Measurements from ENCODE around the gene DNM3. TPM values are rescaled to one million over a fixed set of nuclear protein-coding genes. Genes with fewer than 3 reads are reported as not detected.

Gene DNM3
- total RNA-seq, 3 donors from 2014 or later (not counting 1 experiment from before 2014, with no cell fraction given) = 2.5 to 3.3 (median 2.8) TPM

DNA sequence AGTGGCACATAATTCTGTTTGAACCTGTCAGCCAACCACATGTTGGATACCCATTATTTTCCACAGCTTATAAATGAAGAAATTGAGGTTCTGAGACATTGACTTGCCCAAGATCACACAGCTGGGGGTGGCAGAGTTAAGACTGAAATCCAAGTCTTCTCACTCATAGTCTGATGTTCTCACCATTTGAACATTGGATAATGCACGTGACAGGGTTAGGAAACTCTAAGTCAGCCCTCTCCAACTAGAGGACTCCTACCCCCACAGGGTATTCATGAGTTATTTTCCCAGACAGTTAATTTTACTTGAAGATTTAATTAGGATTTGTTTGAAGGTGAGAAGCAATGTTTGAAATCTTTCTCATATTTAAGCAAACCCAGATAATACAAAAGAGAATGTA lies 541.1 kb downstream of the DNM3 start:
- H3K4me3 ChIP-seq (ENCODE audit: low read length) = no peak overlapping the region
- DNase-seq (no peak), ATAC-seq (no peak)
- no peaks in the 10 kb centered on the region for H3K27me3 ChIP-seq (ENCODE audit: control insufficient read depth, insufficient read depth, low read length)
- WGBS (ENCODE audit: insufficient coverage) = 100% methylated on average over 1 of the region's 1 CpG
- Mint-ChIP-seq H3K36me3 (no peaks in the 10 kb centered on the region), H3K9me3 (no peaks in the 10 kb centered on the region), H3K4me1 (peaks cover 22 to 27% of the 10 kb centered on the region in 2 donors), H3K27me3 (ENCODE audit: low read depth in 2 of 2) (no peaks in the 10 kb centered on the region), H3K27ac (peak overlapping the region; percentile 90 to 91), H3K4me3 (no peak overlapping the region)
- intact Hi-C loops (cut with micrococcal nuclease) = loop anchor here (5.0 kb wide), 1 partner anchor 40 kb away; no protein-coding TSS in a partner anchor
- H3K9me3 ChIP-seq (ENCODE audit: control insufficient read depth, insufficient read depth, low read length) = no peaks in the 10 kb centered on the region
- no peaks in the 10 kb centered on the region for H3K36me3 ChIP-seq (ENCODE audit: control insufficient read depth, insufficient read depth, low read length)
- no peaks in the 10 kb centered on the region for H3K4me1 ChIP-seq (ENCODE audit: control insufficient read depth, insufficient read depth, low read length)
- H3K27ac ChIP-seq (ENCODE audit: low read length) = no peak overlapping the region
- TF ChIP-seq, protein P1, sequence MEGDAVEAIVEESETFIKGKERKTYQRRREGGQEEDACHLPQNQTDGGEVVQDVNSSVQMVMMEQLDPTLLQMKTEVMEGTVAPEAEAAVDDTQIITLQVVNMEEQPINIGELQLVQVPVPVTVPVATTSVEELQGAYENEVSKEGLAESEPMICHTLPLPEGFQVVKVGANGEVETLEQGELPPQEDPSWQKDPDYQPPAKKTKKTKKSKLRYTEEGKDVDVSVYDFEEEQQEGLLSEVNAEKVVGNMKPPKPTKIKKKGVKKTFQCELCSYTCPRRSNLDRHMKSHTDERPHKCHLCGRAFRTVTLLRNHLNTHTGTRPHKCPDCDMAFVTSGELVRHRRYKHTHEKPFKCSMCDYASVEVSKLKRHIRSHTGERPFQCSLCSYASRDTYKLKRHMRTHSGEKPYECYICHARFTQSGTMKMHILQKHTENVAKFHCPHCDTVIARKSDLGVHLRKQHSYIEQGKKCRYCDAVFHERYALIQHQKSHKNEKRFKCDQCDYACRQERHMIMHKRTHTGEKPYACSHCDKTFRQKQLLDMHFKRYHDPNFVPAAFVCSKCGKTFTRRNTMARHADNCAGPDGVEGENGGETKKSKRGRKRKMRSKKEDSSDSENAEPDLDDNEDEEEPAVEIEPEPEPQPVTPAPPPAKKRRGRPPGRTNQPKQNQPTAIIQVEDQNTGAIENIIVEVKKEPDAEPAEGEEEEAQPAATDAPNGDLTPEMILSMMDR (IDR thresholded peaks at IDR 0.05) = no peak

DNA sequence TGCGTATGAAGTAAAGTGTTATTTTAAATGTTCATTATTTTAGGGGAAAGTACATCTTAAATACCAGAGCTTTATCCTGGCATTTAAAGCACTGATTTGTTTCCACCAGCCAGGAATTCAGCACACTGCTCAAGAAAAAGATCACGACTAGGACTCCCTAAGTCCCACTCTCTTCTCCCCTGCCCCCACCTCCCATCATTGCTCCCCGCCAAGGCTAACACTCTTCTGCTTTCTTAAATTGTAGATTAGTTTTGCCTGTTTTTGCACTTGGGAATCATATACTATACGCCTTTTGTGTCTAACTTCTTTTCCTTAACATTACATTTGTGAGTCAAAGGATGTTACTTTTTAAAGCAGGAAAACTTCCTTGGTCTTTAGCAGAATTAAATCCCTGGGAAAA lies 541.7 kb downstream of the DNM3 start:
- no peak overlapping the region for H3K4me3 ChIP-seq (ENCODE audit: low read length)
- H3K4me1 ChIP-seq (ENCODE audit: control insufficient read depth, insufficient read depth, low read length) = no peaks in the 10 kb centered on the region
- no peaks in the 10 kb centered on the region for H3K9me3 Mint-ChIP-seq
- H3K27ac Mint-ChIP-seq = peak overlapping the region; percentile 90 to 91
- DNase-seq (no peak), ATAC-seq (no peak)
- no peaks in the 10 kb centered on the region for H3K27me3 Mint-ChIP-seq (ENCODE audit: low read depth in 2 of 2)
- no peaks in the 10 kb centered on the region for H3K36me3 Mint-ChIP-seq
- H3K36me3 ChIP-seq (ENCODE audit: control insufficient read depth, insufficient read depth, low read length) = no peaks in the 10 kb centered on the region
- TF ChIP-seq, protein P1 (IDR thresholded peaks at IDR 0.05) = no peak
- H3K27ac ChIP-seq (ENCODE audit: low read length) = no peak overlapping the region
- 92% methylated on average over 2 of the region's 4 CpGs for WGBS (ENCODE audit: insufficient coverage)
- intact Hi-C loops (cut with micrococcal nuclease) = loop anchor here (5.0 kb wide), 1 partner anchor 41 kb away; no protein-coding TSS in a partner anchor
- peaks cover 22 to 27% of the 10 kb centered on the region in 2 donors for H3K4me1 Mint-ChIP-seq
- no peaks in the 10 kb centered on the region for H3K9me3 ChIP-seq (ENCODE audit: control insufficient read depth, insufficient read depth, low read length)
- H3K27me3 ChIP-seq (ENCODE audit: control insufficient read depth, insufficient read depth, low read length) = no peaks in the 10 kb centered on the region
- H3K4me3 Mint-ChIP-seq = no peak overlapping the region

DNA sequence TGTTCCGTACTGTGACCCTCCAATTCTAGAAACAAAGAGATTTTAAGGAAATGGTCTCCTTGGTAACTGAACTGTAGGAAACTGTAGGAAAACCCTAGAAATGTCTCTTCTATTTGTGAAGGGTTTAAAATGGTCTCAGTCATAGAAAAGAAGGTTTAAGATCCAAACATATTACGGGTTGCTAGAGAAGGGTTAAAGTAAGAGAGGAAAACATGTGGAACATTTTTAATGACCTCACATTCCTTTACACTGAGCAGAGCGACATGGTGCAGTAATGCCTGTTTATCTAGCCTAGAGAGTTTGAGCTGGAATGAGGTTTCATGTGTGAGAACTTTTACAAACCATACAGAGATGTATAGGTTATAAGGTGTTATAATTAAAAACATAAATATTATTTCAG lies 542.2 kb downstream of the DNM3 start:
- peak overlapping the region; percentile 90 to 91 for H3K27ac Mint-ChIP-seq
- intact Hi-C loops (cut with micrococcal nuclease) = loop anchor here (5.0 kb wide), 1 partner anchor 41 kb away; no protein-coding TSS in a partner anchor

More for the DNA sequence above, 542.2 kb downstream of the DNM3 start:
- WGBS (ENCODE audit: insufficient coverage) = 96% methylated on average over 2 of the region's 3 CpGs
- Histone ChIP-seq H3K27ac (ENCODE audit: low read length) (no peak overlapping the region), H3K4me3 (ENCODE audit: low read length) (no peak overlapping the region), H3K36me3 (ENCODE audit: control insufficient read depth, insufficient read depth, low read length) (no peaks in the 10 kb centered on the region), H3K9me3 (ENCODE audit: control insufficient read depth, insufficient read depth, low read length) (no peaks in the 10 kb centered on the region), H3K27me3 (ENCODE audit: control insufficient read depth, insufficient read depth, low read length) (no peaks in the 10 kb centered on the region), H3K4me1 (ENCODE audit: control insufficient read depth, insufficient read depth, low read length) (no peaks in the 10 kb centered on the region)
- no peak for DNase-seq
- Mint-ChIP-seq H3K9me3 (no peaks in the 10 kb centered on the region), H3K4me1 (peaks cover 22 to 27% of the 10 kb centered on the region in 2 donors), H3K4me3 (no peak overlapping the region), H3K36me3 (no peaks in the 10 kb centered on the region), H3K27me3 (ENCODE audit: low read depth in 2 of 2) (no peaks in the 10 kb centered on the region)
- TF ChIP-seq, protein P1 (IDR thresholded peaks at IDR 0.05) = no peak
- ATAC-seq = no peak
